NCI-H2081 treated with DMSO at 0.1 percent for 48 hours (cell line): ENCODE results near the gene ARNT2.
A peak's percentile ranks its signal among the peaks of the same experiment; 100 is the strongest.

ENCODE experiments used
- DNase-seq: peaks from one replicate; lab custom pipeline; 2025; lab: John Stamatoyannopoulos, UW

The ARNT2 gene

GRCh38 chr15:80514071-80514780, 110.0 kb downstream of the ARNT2 start:
- no peak for DNase-seq

- no peak for DNase-seq
Measured at GRCh38 chr15:80517290-80517689, 113.1 kb downstream of the ARNT2 start.

GRCh38 chr15:80518522-80518921, 114.3 kb downstream of the ARNT2 start:
- DNase-seq, result no peak

GRCh38 chr15:80523746-80524145, 119.6 kb downstream of the ARNT2 start:
- no peak for DNase-seq

GRCh38 chr15:80525853-80526252, 121.7 kb downstream of the ARNT2 start:
- no peak for DNase-seq

GRCh38 chr15:80526556-80527340, 122.6 kb downstream of the ARNT2 start:
- DNase-seq, result no peak

- no peak for DNase-seq
Measured at GRCh38 chr15:80527406-80527805, 123.2 kb downstream of the ARNT2 start.

GRCh38 chr15:80527961-80528360, 123.8 kb downstream of the ARNT2 start:
- DNase-seq, result no peak

- DNase-seq, result no peak
Measured at GRCh38 chr15:80530737-80531365, 126.7 kb downstream of the ARNT2 start.

GRCh38 chr15:80531388-80531787, 127.2 kb downstream of the ARNT2 start:
- DNase-seq, result no peak

- DNase-seq, result no peak
Measured at GRCh38 chr15:80531796-80532195, 127.6 kb downstream of the ARNT2 start.

GRCh38 chr15:80533790-80534333, 129.7 kb downstream of the ARNT2 start:
- no peak for DNase-seq

GRCh38 chr15:80536231-80536630, 132.0 kb downstream of the ARNT2 start:
- DNase-seq, result peak; percentile 90

- peak; percentile 75 for DNase-seq
Measured at GRCh38 chr15:80536716-80537115, 132.5 kb downstream of the ARNT2 start.

GRCh38 chr15:80545078-80545477, 140.9 kb downstream of the ARNT2 start:
- DNase-seq, result no peak

GRCh38 chr15:80547264-80547663, 143.1 kb downstream of the ARNT2 start:
- DNase-seq, result no peak

GRCh38 chr15:80549191-80549590, 145.0 kb downstream of the ARNT2 start:
- no peak for DNase-seq

GRCh38 chr15:80549654-80550053, 145.5 kb downstream of the ARNT2 start:
- DNase-seq, result no peak

- DNase-seq, result no peak
Measured at GRCh38 chr15:80550219-80550907, 146.2 kb downstream of the ARNT2 start.

- DNase-seq, result no peak
Measured at GRCh38 chr15:80550908-80551260, 146.7 kb downstream of the ARNT2 start.

GRCh38 chr15:80551348-80551747, 147.2 kb downstream of the ARNT2 start:
- DNase-seq, result no peak

- no peak for DNase-seq
Measured at GRCh38 chr15:80554560-80554959, 150.4 kb downstream of the ARNT2 start.
